ENCODE measurements around the gene MALRD1.

GRCh38 chr10:19652750-19653149, 604.1 kb downstream of the MALRD1 start:
- TF ChIP-seq, protein P1, sequence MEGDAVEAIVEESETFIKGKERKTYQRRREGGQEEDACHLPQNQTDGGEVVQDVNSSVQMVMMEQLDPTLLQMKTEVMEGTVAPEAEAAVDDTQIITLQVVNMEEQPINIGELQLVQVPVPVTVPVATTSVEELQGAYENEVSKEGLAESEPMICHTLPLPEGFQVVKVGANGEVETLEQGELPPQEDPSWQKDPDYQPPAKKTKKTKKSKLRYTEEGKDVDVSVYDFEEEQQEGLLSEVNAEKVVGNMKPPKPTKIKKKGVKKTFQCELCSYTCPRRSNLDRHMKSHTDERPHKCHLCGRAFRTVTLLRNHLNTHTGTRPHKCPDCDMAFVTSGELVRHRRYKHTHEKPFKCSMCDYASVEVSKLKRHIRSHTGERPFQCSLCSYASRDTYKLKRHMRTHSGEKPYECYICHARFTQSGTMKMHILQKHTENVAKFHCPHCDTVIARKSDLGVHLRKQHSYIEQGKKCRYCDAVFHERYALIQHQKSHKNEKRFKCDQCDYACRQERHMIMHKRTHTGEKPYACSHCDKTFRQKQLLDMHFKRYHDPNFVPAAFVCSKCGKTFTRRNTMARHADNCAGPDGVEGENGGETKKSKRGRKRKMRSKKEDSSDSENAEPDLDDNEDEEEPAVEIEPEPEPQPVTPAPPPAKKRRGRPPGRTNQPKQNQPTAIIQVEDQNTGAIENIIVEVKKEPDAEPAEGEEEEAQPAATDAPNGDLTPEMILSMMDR (IDR thresholded peaks at IDR 0.05; ENCODE audit: insufficient read depth, low read depth, low read length), result no peak
- TF ChIP-seq EZH2 (IDR thresholded peaks at IDR 0.05; ENCODE audit: insufficient read depth, low read length), result no peak
